ENCODE data around the gene PUM1. TPM values are rescaled to one million over a fixed set of nuclear protein-coding genes. Genes with fewer than 3 reads are reported as not detected.

The PUM1 gene
- total and polyA plus RNA-seq, 2 of the 4 experiments (the other 2 are of a cell fraction) = 75.4 to 137 TPM

GRCh38 chr1:30988045-30988444 is 77.5 kb downstream of the PUM1 start:
- Histone ChIP-seq H3K23ac (ENCODE audit: low read depth, low read length) (no peak overlapping the region), H3K4ac (ENCODE audit: low read depth, low read length) (no peak overlapping the region), H4K5ac (ENCODE audit: low read depth, low read length) (no peak overlapping the region), H4K20me1 (ENCODE audit: insufficient read depth, low read length) (peaks cover 81% of the 10 kb centered on the region), H2BK5ac (ENCODE audit: low read depth, low read length, poor library complexity, severe bottlenecking) (no peak overlapping the region), H2BK20ac (ENCODE audit: low read depth, low read length) (no peak overlapping the region), H2AK5ac (ENCODE audit: low read depth, low read length) (no peak overlapping the region), H3K9ac (ENCODE audit: low read depth, low read length) (no peak overlapping the region), H2BK15ac (ENCODE audit: low read depth, low read length) (no peak overlapping the region), H3K27me3 (ENCODE audit: control insufficient read depth, insufficient read depth, low read length) (no peaks in the 10 kb centered on the region), H3K4me2 (ENCODE audit: low read depth, low read length) (peak overlapping the region; percentile 43), H3K4me3 (ENCODE audit: insufficient read depth, low read depth, low read length) (no peak overlapping the region), H3K9me1 (ENCODE audit: insufficient read depth, low read length) (peaks cover 13% of the 10 kb centered on the region), H3K56ac (ENCODE audit: extremely low read depth, insufficient read depth, low read length) (no peak overlapping the region), H4K8ac (ENCODE audit: low read depth in 2 of 2, low read length in 2 of 2) (no peak overlapping the region), H3K14ac (replicated peaks; ENCODE audit: low read depth, low read length) (no peak overlapping the region), H3K18ac (ENCODE audit: low read depth, low read length) (no peak overlapping the region), H4K91ac (ENCODE audit: insufficient read depth, low read depth, low read length) (no peak overlapping the region), H3K4me1 (ENCODE audit: control insufficient read depth, insufficient read depth, low read length) (peaks cover 24% of the 10 kb centered on the region), H3K79me1 (ENCODE audit: low read depth in 1 of 2, low read length in 2 of 2) (peaks cover 41 to 72% of the 10 kb centered on the region in 2 experiments), H3K9me3 (ENCODE audit: control insufficient read depth, insufficient read depth, low read length) (no peaks in the 10 kb centered on the region), H2AFZ (replicated peaks; ENCODE audit: low read length, poor library complexity) (no peak overlapping the region), H2AK9ac (replicated peaks; ENCODE audit: low read depth, low read length, poor library complexity) (no peak overlapping the region), H3K27ac (ENCODE audit: insufficient read depth, low read length) (no peak overlapping the region), H3K36me3 (ENCODE audit: control insufficient read depth, insufficient read depth, low read length) (peaks cover 10% of the 10 kb centered on the region), H2BK120ac (ENCODE audit: low read depth, low read length) (no peak overlapping the region)
- WGBS, 2 experiments (ENCODE audit: extremely low coverage in 2 of 2, insufficient read length in 1 of 2) = no CpG with 5 or more reads among the region's 1 CpG
- ChIA-PET POLR2A (ENCODE audit: unreplicated experiment) (no interaction called here), CTCF (no interaction called here)
- intact Hi-C loops (cut with micrococcal nuclease) = no loop called here
- DNase-seq (peak; percentile 54), ATAC-seq (ENCODE audit: low read depth) (no peak)
- in situ Hi-C loops (cut with MboI; ENCODE audit: low sequenced_read_pairs) = no loop called here
- TF ChIP-seq BHLHE40 (IDR thresholded peaks at IDR 0.05; ENCODE audit: low read depth, low read length) (no peak), FOS (IDR thresholded peaks at IDR 0.05; ENCODE audit: low read depth, low read length) (no peak), MAFK (IDR thresholded peaks at IDR 0.05; ENCODE audit: low read depth, low read length) (peak; percentile 69)
- dilution Hi-C loops (cut with HindIII; ENCODE audit: low sequenced_read_pairs, unreplicated experiment) = no loop called here
- no TSS peak for BruUV-seq (replicated peaks)

All from IMR-90 (cell line).